Measurements from ENCODE around the gene LPP. TPM values are rescaled to one million over a fixed set of nuclear protein-coding genes. Genes with fewer than 3 reads are reported as not detected.

LPP gene
- total RNA-seq, 2 donors from 2014 or later: 170 to 246 TPM

- Histone ChIP-seq H3K27ac (no peak overlapping the region), H3K4me1 (no peaks in the 10 kb centered on the region), H3K36me3 (no peaks in the 10 kb centered on the region), H3K9me3 (no peaks in the 10 kb centered on the region), H3K27me3 (no peaks in the 10 kb centered on the region), H3K4me3 (no peak overlapping the region), H3K9ac (ENCODE audit: low read depth in 2 of 2, low read length in 2 of 2) (no peak overlapping the region)
- intact Hi-C loops (cut with DNase I): no loop called here
- DNase-seq: no peak
- TF ChIP-seq CTCF (IDR thresholded peaks at IDR 0.05): no peak
Observed at GRCh38 chr3:188402229-188402628, 248.3 kb downstream of the LPP start.

- DNase-seq: no peak
- no peak for TF ChIP-seq CTCF (IDR thresholded peaks at IDR 0.05)
- H3K9ac ChIP-seq (ENCODE audit: low read depth in 2 of 2, low read length in 2 of 2): no peak overlapping the region
- H3K27me3 ChIP-seq: no peaks in the 10 kb centered on the region
- H3K27ac ChIP-seq: no peak overlapping the region
- no peak overlapping the region for H3K4me3 ChIP-seq
- H3K36me3 ChIP-seq: no peaks in the 10 kb centered on the region
- intact Hi-C loops (cut with DNase I): no loop called here
- H3K4me1 ChIP-seq: no peaks in the 10 kb centered on the region
- H3K9me3 ChIP-seq: no peaks in the 10 kb centered on the region
Observed at GRCh38 chr3:188403404-188403803, 249.4 kb downstream of the LPP start.

- no peak for DNase-seq
- H3K9ac ChIP-seq (ENCODE audit: low read depth in 2 of 2, low read length in 2 of 2): no peak overlapping the region
- H3K4me3 ChIP-seq: no peak overlapping the region
- H3K27ac ChIP-seq: no peak overlapping the region
- H3K4me1 ChIP-seq: no peaks in the 10 kb centered on the region
- intact Hi-C loops (cut with DNase I): no loop called here
- H3K9me3 ChIP-seq: no peaks in the 10 kb centered on the region
- no peak for TF ChIP-seq CTCF (IDR thresholded peaks at IDR 0.05)
- H3K36me3 ChIP-seq: no peaks in the 10 kb centered on the region
- H3K27me3 ChIP-seq: no peaks in the 10 kb centered on the region
Observed at GRCh38 chr3:188404124-188404523, 250.2 kb downstream of the LPP start.

GRCh38 chr3:188404701-188405100, 250.7 kb downstream of the LPP start:
- DNase-seq: no peak
- Histone ChIP-seq H3K9me3 (no peaks in the 10 kb centered on the region), H3K9ac (ENCODE audit: low read depth in 2 of 2, low read length in 2 of 2) (no peak overlapping the region), H3K27me3 (no peaks in the 10 kb centered on the region), H3K36me3 (no peaks in the 10 kb centered on the region), H3K27ac (no peak overlapping the region), H3K4me1 (no peaks in the 10 kb centered on the region), H3K4me3 (no peak overlapping the region)
- no peak for TF ChIP-seq CTCF (IDR thresholded peaks at IDR 0.05)
- intact Hi-C loops (cut with DNase I): no loop called here

- Histone ChIP-seq H3K4me1 (no peaks in the 10 kb centered on the region), H3K27me3 (no peaks in the 10 kb centered on the region), H3K4me3 (no peak overlapping the region), H3K27ac (no peak overlapping the region), H3K9me3 (no peaks in the 10 kb centered on the region), H3K36me3 (no peaks in the 10 kb centered on the region), H3K9ac (ENCODE audit: low read depth in 2 of 2, low read length in 2 of 2) (no peak overlapping the region)
- intact Hi-C loops (cut with DNase I): no loop called here
- no peak for DNase-seq
- no peak for TF ChIP-seq CTCF (IDR thresholded peaks at IDR 0.05)
Observed at GRCh38 chr3:188407158-188407880, 253.4 kb downstream of the LPP start.

All from colonic mucosa (tissue), 4 donors.